Measurements from ENCODE around the gene MEGF8. TPM values are rescaled to one million over a fixed set of nuclear protein-coding genes. Genes with fewer than 3 reads are reported as not detected.

The MEGF8 gene
- total and polyA plus RNA-seq, 9 of the 15 experiments (the other 6 are each of a cell fraction or from before 2014, with no cell fraction given) = 0.28 to 13.1 (median 3.0) TPM

DNA sequence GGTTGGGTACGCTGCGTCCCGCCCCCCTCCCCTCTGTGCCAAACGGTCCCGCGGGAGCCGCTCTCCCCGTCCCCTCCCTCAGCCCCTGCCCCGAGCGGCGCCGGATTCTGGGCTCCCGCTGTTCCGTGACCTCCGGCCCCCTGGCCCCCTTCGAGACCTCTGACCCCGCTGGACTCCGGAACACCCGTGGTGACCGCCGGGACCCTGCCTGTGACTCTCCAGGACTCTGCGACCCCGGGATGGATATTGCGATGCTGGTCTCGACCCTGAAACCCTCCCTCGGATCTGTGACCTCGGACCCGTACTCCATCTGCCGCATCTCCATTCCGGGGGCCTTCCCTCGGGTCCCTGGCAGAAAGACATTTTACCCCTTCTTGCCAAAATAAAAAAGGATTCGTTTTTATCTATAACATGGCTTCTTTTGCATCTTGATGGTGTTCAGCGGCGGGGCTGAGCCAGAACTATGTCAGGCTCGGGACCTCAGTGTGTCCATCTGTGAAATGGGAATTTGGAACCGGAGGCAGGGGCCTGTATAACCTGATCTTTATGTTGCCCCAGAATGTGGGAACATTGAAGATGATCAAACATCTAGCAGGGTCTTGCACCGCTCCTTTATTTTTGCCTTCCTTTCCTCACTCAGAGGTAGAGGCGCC is 654 bp upstream of the MEGF8 start (continued):
- peak in 1 of 2 experiments; percentile 66; a peak in 1 of 3 replicates for TF ChIP-seq CBX3 (IDR thresholded peaks at IDR 0.05; ENCODE audit: borderline replicate concordance in 1 of 2, low read length in 2 of 2)
- TF ChIP-seq, protein P1, sequence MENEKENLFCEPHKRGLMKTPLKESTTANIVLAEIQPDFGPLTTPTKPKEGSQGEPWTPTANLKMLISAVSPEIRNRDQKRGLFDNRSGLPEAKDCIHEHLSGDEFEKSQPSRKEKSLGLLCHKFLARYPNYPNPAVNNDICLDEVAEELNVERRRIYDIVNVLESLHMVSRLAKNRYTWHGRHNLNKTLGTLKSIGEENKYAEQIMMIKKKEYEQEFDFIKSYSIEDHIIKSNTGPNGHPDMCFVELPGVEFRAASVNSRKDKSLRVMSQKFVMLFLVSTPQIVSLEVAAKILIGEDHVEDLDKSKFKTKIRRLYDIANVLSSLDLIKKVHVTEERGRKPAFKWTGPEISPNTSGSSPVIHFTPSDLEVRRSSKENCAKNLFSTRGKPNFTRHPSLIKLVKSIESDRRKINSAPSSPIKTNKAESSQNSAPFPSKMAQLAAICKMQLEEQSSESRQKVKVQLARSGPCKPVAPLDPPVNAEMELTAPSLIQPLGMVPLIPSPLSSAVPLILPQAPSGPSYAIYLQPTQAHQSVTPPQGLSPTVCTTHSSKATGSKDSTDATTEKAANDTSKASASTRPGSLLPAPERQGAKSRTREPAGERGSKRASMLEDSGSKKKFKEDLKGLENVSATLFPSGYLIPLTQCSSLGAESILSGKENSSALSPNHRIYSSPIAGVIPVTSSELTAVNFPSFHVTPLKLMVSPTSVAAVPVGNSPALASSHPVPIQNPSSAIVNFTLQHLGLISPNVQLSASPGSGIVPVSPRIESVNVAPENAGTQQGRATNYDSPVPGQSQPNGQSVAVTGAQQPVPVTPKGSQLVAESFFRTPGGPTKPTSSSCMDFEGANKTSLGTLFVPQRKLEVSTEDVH (IDR thresholded peaks at IDR 0.05; ENCODE audit: low read depth, partially characterized antibody) = no peak
- TF ChIP-seq CBFB (CRISPR knock-in tag; IDR thresholded peaks at IDR 0.05) = no peak
- no peak for TF ChIP-seq ZBTB17 (CRISPR knock-in tag; IDR thresholded peaks at IDR 0.05)
- no peak for TF ChIP-seq BHLHE40 (IDR thresholded peaks at IDR 0.05; ENCODE audit: low read length)
- TF ChIP-seq, protein P2, sequence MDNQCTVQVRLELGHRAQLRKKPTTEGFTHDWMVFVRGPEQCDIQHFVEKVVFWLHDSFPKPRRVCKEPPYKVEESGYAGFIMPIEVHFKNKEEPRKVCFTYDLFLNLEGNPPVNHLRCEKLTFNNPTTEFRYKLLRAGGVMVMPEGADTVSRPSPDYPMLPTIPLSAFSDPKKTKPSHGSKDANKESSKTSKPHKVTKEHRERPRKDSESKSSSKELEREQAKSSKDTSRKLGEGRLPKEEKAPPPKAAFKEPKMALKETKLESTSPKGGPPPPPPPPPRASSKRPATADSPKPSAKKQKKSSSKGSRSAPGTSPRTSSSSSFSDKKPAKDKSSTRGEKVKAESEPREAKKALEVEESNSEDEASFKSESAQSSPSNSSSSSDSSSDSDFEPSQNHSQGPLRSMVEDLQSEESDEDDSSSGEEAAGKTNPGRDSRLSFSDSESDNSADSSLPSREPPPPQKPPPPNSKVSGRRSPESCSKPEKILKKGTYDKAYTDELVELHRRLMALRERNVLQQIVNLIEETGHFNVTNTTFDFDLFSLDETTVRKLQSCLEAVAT (IDR thresholded peaks at IDR 0.05) = peak in 1 of 2 experiments; percentile 16; a peak in 1 of 4 replicates
- TF ChIP-seq ZNF24 (IDR thresholded peaks at IDR 0.05) = peak; percentile 61; the same call in 1 of the 2 replicates
- no peak for TF ChIP-seq TBP (optimal IDR thresholded peaks at IDR 0.05; ENCODE audit: low read depth, low read length)
- no peak for TF ChIP-seq ZFPM2 (CRISPR knock-in tag; IDR thresholded peaks at IDR 0.05)
- TF ChIP-seq ADNP (tag; IDR thresholded peaks at IDR 0.05) = peak; percentile 93
- TF ChIP-seq NCOR1 (IDR thresholded peaks at IDR 0.05) = no peak
- TF ChIP-seq, protein P3, sequence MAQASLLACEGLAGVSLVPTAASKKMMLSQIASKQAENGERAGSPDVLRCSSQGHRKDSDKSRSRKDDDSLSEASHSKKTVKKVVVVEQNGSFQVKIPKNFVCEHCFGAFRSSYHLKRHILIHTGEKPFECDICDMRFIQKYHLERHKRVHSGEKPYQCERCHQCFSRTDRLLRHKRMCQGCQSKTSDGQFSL (CRISPR knock-in tag; IDR thresholded peaks at IDR 0.05) = no peak
- TF ChIP-seq, protein P3 (tag; IDR thresholded peaks at IDR 0.05) = no peak
- TF ChIP-seq, protein P4, sequence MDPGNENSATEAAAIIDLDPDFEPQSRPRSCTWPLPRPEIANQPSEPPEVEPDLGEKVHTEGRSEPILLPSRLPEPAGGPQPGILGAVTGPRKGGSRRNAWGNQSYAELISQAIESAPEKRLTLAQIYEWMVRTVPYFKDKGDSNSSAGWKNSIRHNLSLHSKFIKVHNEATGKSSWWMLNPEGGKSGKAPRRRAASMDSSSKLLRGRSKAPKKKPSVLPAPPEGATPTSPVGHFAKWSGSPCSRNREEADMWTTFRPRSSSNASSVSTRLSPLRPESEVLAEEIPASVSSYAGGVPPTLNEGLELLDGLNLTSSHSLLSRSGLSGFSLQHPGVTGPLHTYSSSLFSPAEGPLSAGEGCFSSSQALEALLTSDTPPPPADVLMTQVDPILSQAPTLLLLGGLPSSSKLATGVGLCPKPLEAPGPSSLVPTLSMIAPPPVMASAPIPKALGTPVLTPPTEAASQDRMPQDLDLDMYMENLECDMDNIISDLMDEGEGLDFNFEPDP (CRISPR knock-in tag; IDR thresholded peaks at IDR 0.05) = no peak
- TF ChIP-seq SMARCA5 (IDR thresholded peaks at IDR 0.05) = peak; percentile 90
- TF ChIP-seq RBM25 (IDR thresholded peaks at IDR 0.05; ENCODE audit: low read depth, low read length, severe bottlenecking) = peak; percentile 88
- TF ChIP-seq, protein P5, sequence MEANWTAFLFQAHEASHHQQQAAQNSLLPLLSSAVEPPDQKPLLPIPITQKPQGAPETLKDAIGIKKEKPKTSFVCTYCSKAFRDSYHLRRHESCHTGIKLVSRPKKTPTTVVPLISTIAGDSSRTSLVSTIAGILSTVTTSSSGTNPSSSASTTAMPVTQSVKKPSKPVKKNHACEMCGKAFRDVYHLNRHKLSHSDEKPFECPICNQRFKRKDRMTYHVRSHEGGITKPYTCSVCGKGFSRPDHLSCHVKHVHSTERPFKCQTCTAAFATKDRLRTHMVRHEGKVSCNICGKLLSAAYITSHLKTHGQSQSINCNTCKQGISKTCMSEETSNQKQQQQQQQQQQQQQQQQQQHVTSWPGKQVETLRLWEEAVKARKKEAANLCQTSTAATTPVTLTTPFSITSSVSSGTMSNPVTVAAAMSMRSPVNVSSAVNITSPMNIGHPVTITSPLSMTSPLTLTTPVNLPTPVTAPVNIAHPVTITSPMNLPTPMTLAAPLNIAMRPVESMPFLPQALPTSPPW (CRISPR knock-in tag; IDR thresholded peaks at IDR 0.05) = no peak; the same call in 1 of the 2 replicates
- TF ChIP-seq, protein P6, sequence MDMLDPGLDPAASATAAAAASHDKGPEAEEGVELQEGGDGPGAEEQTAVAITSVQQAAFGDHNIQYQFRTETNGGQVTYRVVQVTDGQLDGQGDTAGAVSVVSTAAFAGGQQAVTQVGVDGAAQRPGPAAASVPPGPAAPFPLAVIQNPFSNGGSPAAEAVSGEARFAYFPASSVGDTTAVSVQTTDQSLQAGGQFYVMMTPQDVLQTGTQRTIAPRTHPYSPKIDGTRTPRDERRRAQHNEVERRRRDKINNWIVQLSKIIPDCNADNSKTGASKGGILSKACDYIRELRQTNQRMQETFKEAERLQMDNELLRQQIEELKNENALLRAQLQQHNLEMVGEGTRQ (CRISPR knock-in tag; IDR thresholded peaks at IDR 0.05) = no peak

Measured in K562 (cell line).